ENCODE measurements around the gene AHCYL2. TPM values are rescaled to one million over a fixed set of nuclear protein-coding genes. Genes with fewer than 3 reads are reported as not detected.
A peak's percentile ranks its signal among the peaks of the same experiment; 100 is the strongest.

The AHCYL2 gene
- total RNA-seq: 19.0 and 19.9 TPM in 2 replicates
- long read RNA-seq, partial matches to known transcripts: 0 of 5 reads
- long read RNA-seq, other reads (novel, unspliced or antisense): 5 of 5 reads

- peak within 1 kb of the TSS; percentile 99 for H3K27ac Mint-ChIP-seq (ENCODE audit: unreplicated experiment)
- TF ChIP-seq CTCF (IDR thresholded peaks at IDR 0.05): no peak
- H3K9me3 Mint-ChIP-seq (ENCODE audit: unreplicated experiment): no peaks in the 10 kb centered on the region
- DNase-seq (ENCODE audit: extremely low spot score, unreplicated experiment): peak; percentile 99
- no peaks in the 10 kb centered on the region for H3K27me3 Mint-ChIP-seq (ENCODE audit: unreplicated experiment)
- H3K36me3 Mint-ChIP-seq (ENCODE audit: unreplicated experiment): no peaks in the 10 kb centered on the region
- peak within 1 kb of the TSS; percentile 93 for H3K4me3 Mint-ChIP-seq (ENCODE audit: unreplicated experiment)
- peaks cover 17% of the 10 kb centered on the region for H3K4me1 Mint-ChIP-seq (ENCODE audit: unreplicated experiment)
Measured at GRCh38 chr7:129224251-129225205, at the start of gene AHCYL2. TSS of gene AHCYL2 (plus strand) at chr7:129225030.

DNA sequence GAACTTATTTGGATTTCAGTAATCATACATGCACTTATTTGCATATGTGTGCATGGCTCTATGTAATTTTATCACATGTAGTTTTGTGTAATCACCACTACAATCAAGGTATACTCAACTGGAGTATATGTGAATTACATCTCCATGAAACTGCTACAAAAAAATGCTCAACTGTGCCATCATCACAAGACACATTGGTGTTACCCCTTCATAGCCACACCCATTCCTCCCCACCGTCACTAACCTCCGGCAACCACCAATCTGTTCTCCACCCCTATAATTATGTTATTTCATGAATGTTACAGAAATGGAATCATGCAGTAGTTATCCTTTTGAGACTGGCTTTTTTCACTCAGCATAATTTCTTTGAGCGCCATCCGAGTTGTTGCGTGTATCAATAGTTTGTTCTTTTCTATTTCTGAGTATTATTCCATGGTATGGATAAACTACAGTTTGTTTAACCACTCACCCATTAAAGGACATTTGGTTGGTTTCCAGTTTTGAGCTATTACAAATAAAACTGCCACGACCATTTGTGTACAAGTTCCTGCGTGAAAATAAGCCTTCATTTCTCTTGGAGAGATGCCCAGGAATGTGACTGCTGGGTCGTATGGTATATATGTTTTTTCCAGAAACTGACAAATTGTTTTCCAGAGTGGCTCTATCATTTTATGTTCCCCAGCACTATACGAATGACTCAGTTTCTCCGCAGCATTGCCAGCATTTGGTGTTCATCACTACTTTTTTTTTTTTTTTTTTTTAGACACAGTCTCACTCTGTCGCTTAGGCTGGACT, 47.7 kb upstream of the AHCYL2 start:
- TF ChIP-seq CTCF (IDR thresholded peaks at IDR 0.05): no peak
- H3K27ac Mint-ChIP-seq (ENCODE audit: unreplicated experiment): no peak overlapping the region
- no peaks in the 10 kb centered on the region for H3K9me3 Mint-ChIP-seq (ENCODE audit: unreplicated experiment)
- no peak for DNase-seq (ENCODE audit: extremely low spot score, unreplicated experiment)
- no peaks in the 10 kb centered on the region for H3K36me3 Mint-ChIP-seq (ENCODE audit: unreplicated experiment)
- peaks cover 45% of the 10 kb centered on the region for H3K27me3 Mint-ChIP-seq (ENCODE audit: unreplicated experiment)
- H3K4me1 Mint-ChIP-seq (ENCODE audit: unreplicated experiment): peaks cover 14% of the 10 kb centered on the region
- H3K4me3 Mint-ChIP-seq (ENCODE audit: unreplicated experiment): no peak overlapping the region

- Mint-ChIP-seq H3K27me3 (ENCODE audit: unreplicated experiment) (peaks cover 14% of the 10 kb centered on the region), H3K4me1 (ENCODE audit: unreplicated experiment) (peaks cover 9% of the 10 kb centered on the region), H3K36me3 (ENCODE audit: unreplicated experiment) (no peaks in the 10 kb centered on the region), H3K27ac (ENCODE audit: unreplicated experiment) (no peak overlapping the region), H3K4me3 (ENCODE audit: unreplicated experiment) (no peak overlapping the region), H3K9me3 (ENCODE audit: unreplicated experiment) (no peaks in the 10 kb centered on the region)
- no peak for TF ChIP-seq CTCF (IDR thresholded peaks at IDR 0.05)
- no peak for DNase-seq (ENCODE audit: extremely low spot score, unreplicated experiment)
Measured at GRCh38 chr7:129184981-129185670, 39.7 kb upstream of the AHCYL2 start.

DNA sequence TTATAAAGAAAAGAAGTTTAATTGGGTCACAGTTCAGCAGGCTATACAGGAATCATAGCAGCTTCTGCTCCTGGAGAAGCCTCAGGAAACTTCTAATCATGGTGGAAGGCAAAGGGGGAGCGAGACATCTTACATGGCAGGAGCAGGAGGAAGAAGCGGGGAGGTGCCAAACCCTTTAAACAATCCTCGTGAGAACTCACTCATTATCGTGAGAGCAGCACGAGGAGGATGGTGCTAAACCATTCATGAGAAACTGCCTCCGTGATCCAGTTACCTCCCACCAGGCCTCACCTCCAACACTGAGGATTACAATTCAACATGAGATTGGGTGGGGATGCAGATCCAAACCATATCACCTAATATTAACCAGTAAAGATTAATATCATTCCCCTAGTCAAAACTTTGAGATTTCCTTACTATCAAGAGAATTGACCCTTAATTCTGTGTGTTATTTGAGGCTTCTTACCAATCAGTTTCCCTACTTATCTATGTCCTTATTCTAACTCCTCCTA, 38.0 kb upstream of the AHCYL2 start:
- H3K4me3 Mint-ChIP-seq (ENCODE audit: unreplicated experiment): no peak overlapping the region

More for the DNA sequence above, 38.0 kb upstream of the AHCYL2 start:
- no peak for DNase-seq (ENCODE audit: extremely low spot score, unreplicated experiment)
- H3K9me3 Mint-ChIP-seq (ENCODE audit: unreplicated experiment): no peaks in the 10 kb centered on the region
- H3K27ac Mint-ChIP-seq (ENCODE audit: unreplicated experiment): no peak overlapping the region
- H3K36me3 Mint-ChIP-seq (ENCODE audit: unreplicated experiment): peaks cover 4% of the 10 kb centered on the region
- TF ChIP-seq CTCF (IDR thresholded peaks at IDR 0.05): no peak
- H3K27me3 Mint-ChIP-seq (ENCODE audit: unreplicated experiment): no peaks in the 10 kb centered on the region
- H3K4me1 Mint-ChIP-seq (ENCODE audit: unreplicated experiment): peaks cover 13% of the 10 kb centered on the region
